Osteocyte (in vitro differentiated cells): ENCODE results near the gene CAMSAP1. TPM values are rescaled to one million over a fixed set of nuclear protein-coding genes. Genes with fewer than 3 reads are reported as not detected.

Source experiments
- DNase-seq: peaks from one replicate; pipeline ENCODE4 v3.0.0; 2021; ENCODE audit warnings: mixed read lengths; ENCODE audit not compliant: unreplicated experiment; ENCODE audit errors: extremely low spot score
- H3K27ac Mint-ChIP-seq: one replicate; pipeline ENCODE4 v1.8.0; 2021; ENCODE audit warnings: mild to moderate bottlenecking, mixed read lengths; ENCODE audit not compliant: unreplicated experiment
- H3K27me3 Mint-ChIP-seq: one replicate; pipeline ENCODE4 v1.8.0; 2021; ENCODE audit warnings: mixed read lengths; ENCODE audit not compliant: unreplicated experiment
- H3K36me3 Mint-ChIP-seq: one replicate; pipeline ENCODE4 v1.8.0; 2021; ENCODE audit warnings: mixed read lengths; ENCODE audit not compliant: unreplicated experiment
- H3K4me1 Mint-ChIP-seq: one replicate; pipeline ENCODE4 v1.8.0; 2021; ENCODE audit warnings: mixed read lengths; ENCODE audit not compliant: unreplicated experiment
- H3K4me3 Mint-ChIP-seq: one replicate; pipeline ENCODE4 v1.8.0; 2021; ENCODE audit warnings: mild to moderate bottlenecking, moderate library complexity, mixed read lengths; ENCODE audit not compliant: unreplicated experiment
- H3K9me3 Mint-ChIP-seq: one replicate; pipeline ENCODE4 v1.8.0; 2021; ENCODE audit warnings: mixed read lengths; ENCODE audit not compliant: unreplicated experiment
- CTCF ChIP-seq: fragments of 200-600 bp; sonication (generic); IDR thresholded peaks from 2 replicates; pipeline ENCODE4 v1.5.0; 2021; ENCODE audit warnings: antibody characterized with exemption, mild to moderate bottlenecking, moderate library complexity
- total RNA-seq: library from RNA; stranded (reverse); gene quantifications from 2 replicates; pipeline ENCODE4 v1.2.1, GENCODE V29; 2021

The CAMSAP1 gene
- total RNA-seq, 1 donor from 2014 or later: 34.4 TPM

GRCh38 chr9:135903786-135904520 is 3.4 kb downstream of the CAMSAP1 start:
- no peak for DNase-seq
- no peak overlapping the region for H3K4me3 Mint-ChIP-seq
- peaks cover 13% of the 10 kb centered on the region for H3K36me3 Mint-ChIP-seq
- H3K9me3 Mint-ChIP-seq: peaks cover 5% of the 10 kb centered on the region
- no peak for TF ChIP-seq CTCF
- no peaks in the 10 kb centered on the region for H3K27me3 Mint-ChIP-seq
- peaks cover 34% of the 10 kb centered on the region for H3K4me1 Mint-ChIP-seq
- H3K27ac Mint-ChIP-seq: no peak overlapping the region

- peaks cover 30% of the 10 kb centered on the region for H3K4me1 Mint-ChIP-seq
- DNase-seq: no peak
- TF ChIP-seq CTCF: no peak
- no peak overlapping the region for H3K4me3 Mint-ChIP-seq
- peaks cover 8% of the 10 kb centered on the region for H3K9me3 Mint-ChIP-seq
- H3K27ac Mint-ChIP-seq: no peak overlapping the region
- H3K36me3 Mint-ChIP-seq: peaks cover 15% of the 10 kb centered on the region
- H3K27me3 Mint-ChIP-seq: no peaks in the 10 kb centered on the region
Observed at GRCh38 chr9:135903358-135903656, 4.0 kb downstream of the CAMSAP1 start.

DNA sequence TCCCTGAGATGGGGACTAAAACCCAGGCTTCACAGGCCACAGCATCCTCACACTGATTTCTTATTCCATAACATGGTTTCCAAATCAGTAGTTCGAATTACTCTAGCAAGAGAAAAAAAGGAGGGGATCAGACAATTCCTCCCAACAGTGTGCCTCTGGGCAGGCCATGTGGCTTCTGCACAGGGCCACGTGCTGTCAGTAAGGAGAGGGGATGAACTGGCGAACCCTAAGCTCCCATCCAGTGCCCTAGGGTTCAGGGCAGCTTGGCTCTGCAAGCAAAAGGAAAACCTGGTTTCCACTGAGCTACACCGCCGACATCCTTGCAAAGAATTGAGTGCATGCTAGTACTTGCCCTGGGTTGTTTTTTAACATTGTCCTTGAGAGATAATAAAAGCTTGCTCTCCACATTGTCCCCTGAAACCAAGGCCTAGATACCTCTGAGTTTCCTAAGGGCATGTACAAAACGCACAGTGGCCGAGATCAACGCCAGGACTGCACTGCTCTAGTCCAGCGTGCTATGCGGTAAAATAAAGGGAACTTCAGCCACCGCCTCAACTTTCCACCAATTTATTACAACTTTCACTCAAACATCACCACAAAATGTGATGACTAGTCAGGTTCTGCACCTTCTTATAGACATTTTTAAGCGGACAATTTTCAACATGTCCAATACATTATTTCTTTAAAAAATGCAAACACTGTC is 4.5 kb downstream of the CAMSAP1 start:
- no peak for TF ChIP-seq CTCF
- Mint-ChIP-seq H3K27me3 (no peaks in the 10 kb centered on the region), H3K36me3 (peaks cover 17% of the 10 kb centered on the region), H3K27ac (no peak overlapping the region), H3K4me1 (peaks cover 29% of the 10 kb centered on the region), H3K4me3 (no peak overlapping the region), H3K9me3 (peaks cover 11% of the 10 kb centered on the region)
- no peak for DNase-seq

DNA sequence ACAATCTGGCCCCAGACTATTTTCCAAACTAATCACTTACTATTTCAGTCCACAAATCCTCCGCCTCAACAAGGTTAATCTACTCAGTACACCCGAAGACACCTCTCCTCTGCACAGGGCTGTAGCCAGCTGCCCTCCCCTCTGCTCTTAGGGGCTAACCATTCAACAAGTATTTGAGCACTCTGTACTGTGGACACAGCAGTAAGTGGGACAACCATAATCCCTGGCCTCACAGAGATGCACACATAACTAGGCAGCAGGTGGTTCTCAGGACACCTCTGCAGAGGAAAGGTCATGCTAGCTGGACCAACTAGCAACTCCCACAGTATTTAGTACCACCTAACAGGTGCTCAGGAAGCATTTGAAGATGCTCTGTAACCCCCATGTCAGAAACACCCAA is 5.5 kb downstream of the CAMSAP1 start:
- Mint-ChIP-seq H3K9me3 (peaks cover 13% of the 10 kb centered on the region), H3K27ac (no peak overlapping the region), H3K36me3 (peaks cover 18% of the 10 kb centered on the region), H3K4me3 (no peak overlapping the region), H3K4me1 (peaks cover 29% of the 10 kb centered on the region), H3K27me3 (no peaks in the 10 kb centered on the region)
- DNase-seq: no peak
- TF ChIP-seq CTCF: no peak

- TF ChIP-seq CTCF: no peak
- peaks cover 18% of the 10 kb centered on the region for H3K36me3 Mint-ChIP-seq
- DNase-seq: no peak
- peaks cover 16% of the 10 kb centered on the region for H3K9me3 Mint-ChIP-seq
- H3K27me3 Mint-ChIP-seq: no peaks in the 10 kb centered on the region
- H3K27ac Mint-ChIP-seq: no peak overlapping the region
- peaks cover 29% of the 10 kb centered on the region for H3K4me1 Mint-ChIP-seq
- H3K4me3 Mint-ChIP-seq: no peak overlapping the region
Observed at GRCh38 chr9:135901031-135901758, 6.2 kb downstream of the CAMSAP1 start.
